ENCODE data around the gene GMPR. TPM values are rescaled to one million over a fixed set of nuclear protein-coding genes. Genes with fewer than 3 reads are reported as not detected.

Gene GMPR
- total and polyA plus RNA-seq, 12 donors: 17.0 to 49.1 (median 26.3) TPM

- Histone ChIP-seq H3K27me3 (no peaks in the 10 kb centered on the region), H3K4me3 (peak overlapping the region in 1 of 4 donors; percentile 38), H3K27ac (peak overlapping the region in 1 of 5 donors; percentile 26), H3K9me3 (replicated peaks in 1 of 3) (no peaks in the 10 kb centered on the region), H3K36me3 (replicated peaks in 1 of 2) (no peaks in the 10 kb centered on the region), H3K4me1 (replicated peaks in 1 of 2) (peaks cover 16 to 23% of the 10 kb centered on the region in 2 donors)
- intact Hi-C loops (cut with DNase I): no loop called here
- WGBS, 4 donors: 54 to 61% (median 57%) methylated on average over 3 to 43 of the region's 43 CpGs
- no peak for TF ChIP-seq CTCF (IDR thresholded peaks at IDR 0.05)
- DNase-seq: no peak
Observed at GRCh38 chr6:16216501-16217155, 21.8 kb upstream of the GMPR start.

GRCh38 chr6:16217156-16217721 lies 21.1 kb upstream of the GMPR start:
- TF ChIP-seq CTCF (IDR thresholded peaks at IDR 0.05) (no peak), POLR2A (IDR thresholded peaks at IDR 0.05) (no peak)
- peak in 1 of 7 donors; percentile 19 for DNase-seq
- H3K27me3 ChIP-seq: no peaks in the 10 kb centered on the region
- H3K27ac ChIP-seq: no peak overlapping the region
- 92 to 96% (median 94%) methylated on average over 15 to 17 of the region's 17 CpGs for WGBS, 4 donors
- no peak overlapping the region for H3K4me3 ChIP-seq
- H3K9me3 ChIP-seq (replicated peaks in 1 of 3): no peaks in the 10 kb centered on the region
- intact Hi-C loops (cut with DNase I): no loop called here
- H3K36me3 ChIP-seq (replicated peaks in 1 of 2): no peaks in the 10 kb centered on the region
- peaks cover 16 to 23% of the 10 kb centered on the region in 2 donors for H3K4me1 ChIP-seq (replicated peaks in 1 of 2)

- Histone ChIP-seq H3K4me3 (no peak overlapping the region), H3K36me3 (replicated peaks in 1 of 2) (no peaks in the 10 kb centered on the region), H3K27ac (peak overlapping the region in 1 of 5 donors; percentile 10), H3K4me1 (replicated peaks in 1 of 2) (peaks cover 14% of the 10 kb centered on the region in 2 donors), H3K27me3 (no peaks in the 10 kb centered on the region), H3K9me3 (replicated peaks in 1 of 3) (no peaks in the 10 kb centered on the region)
- peak in 3 of 7 donors; percentile 16 to 45 (median 39) for DNase-seq
- 71 to 86% (median 78%) methylated on average over 2 to 3 of the region's 3 CpGs for WGBS, 4 donors
- intact Hi-C loops (cut with DNase I): no loop called here
- no peak for TF ChIP-seq CTCF (IDR thresholded peaks at IDR 0.05)
- no peak for TF ChIP-seq POLR2A (IDR thresholded peaks at IDR 0.05)
Observed at GRCh38 chr6:16222826-16223225, 15.6 kb upstream of the GMPR start.

- peaks cover 14% of the 10 kb centered on the region in 2 donors for H3K4me1 ChIP-seq (replicated peaks in 1 of 2)
- no peaks in the 10 kb centered on the region for H3K36me3 ChIP-seq (replicated peaks in 1 of 2)
- H3K9me3 ChIP-seq (replicated peaks in 1 of 3): no peaks in the 10 kb centered on the region
- WGBS, 4 donors: 47 to 58% (median 51%) methylated on average over 7 of the region's 7 CpGs
- peak in 3 of 7 donors; percentile 19 to 50 (median 48) for DNase-seq
- H3K4me3 ChIP-seq: no peak overlapping the region
- H3K27ac ChIP-seq: peak overlapping the region in 1 of 5 donors; percentile 10
- no peaks in the 10 kb centered on the region for H3K27me3 ChIP-seq
- TF ChIP-seq CTCF (IDR thresholded peaks at IDR 0.05) (no peak), POLR2A (IDR thresholded peaks at IDR 0.05) (no peak)
- intact Hi-C loops (cut with DNase I): no loop called here
Observed at GRCh38 chr6:16223362-16223761, 15.0 kb upstream of the GMPR start.

Data from adrenal gland (tissue), 12 donors.